ENCODE measurements around the gene TBC1D19.
"Not testable (repeated sequence)": the region's sequence is repeated elsewhere in the genome, so short reads cannot be mapped to it uniquely, and the experiment has no call there.

TBC1D19 gene

GRCh38 chr4:26690506-26690905 is 106.6 kb downstream of the TBC1D19 start:
- no peak for DNase-seq

DNA sequence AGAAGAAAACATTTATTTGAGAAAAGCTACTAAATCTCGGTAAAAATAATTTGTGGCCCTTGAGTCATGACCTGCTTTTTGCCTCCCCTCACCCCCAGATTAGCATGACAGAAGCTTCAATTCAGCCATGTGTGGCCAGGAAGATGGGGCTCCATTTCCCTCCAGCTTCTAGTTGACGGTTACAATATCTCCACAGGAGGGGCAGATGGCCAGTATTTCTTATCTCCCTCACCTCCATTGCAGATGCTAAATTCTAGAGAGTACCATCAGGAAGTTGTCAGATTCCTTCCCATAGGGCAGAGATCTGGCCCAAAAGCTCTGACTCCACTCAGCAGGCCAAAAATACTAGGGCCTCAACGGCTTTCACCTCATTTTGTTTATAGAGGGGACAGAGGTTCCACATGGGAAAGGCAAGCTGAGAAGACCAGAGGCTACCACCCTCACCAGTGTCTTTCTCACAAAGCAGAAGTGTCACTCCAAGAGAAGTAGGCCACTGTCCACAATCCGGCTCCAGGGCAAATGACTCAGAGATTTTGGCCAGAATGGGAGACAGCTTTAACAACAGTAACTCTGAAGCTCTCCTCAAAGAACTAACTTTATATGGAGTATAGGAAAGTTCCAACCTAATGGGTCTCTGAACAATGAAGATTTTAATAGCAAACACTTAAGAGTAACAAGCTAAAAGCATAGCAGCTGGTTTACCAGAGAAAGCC is 108.3 kb downstream of the TBC1D19 start:
- no peak for DNase-seq

- not testable (repeated sequence) for DNase-seq
Observed at GRCh38 chr4:26694131-26694530, 110.2 kb downstream of the TBC1D19 start.

DNA sequence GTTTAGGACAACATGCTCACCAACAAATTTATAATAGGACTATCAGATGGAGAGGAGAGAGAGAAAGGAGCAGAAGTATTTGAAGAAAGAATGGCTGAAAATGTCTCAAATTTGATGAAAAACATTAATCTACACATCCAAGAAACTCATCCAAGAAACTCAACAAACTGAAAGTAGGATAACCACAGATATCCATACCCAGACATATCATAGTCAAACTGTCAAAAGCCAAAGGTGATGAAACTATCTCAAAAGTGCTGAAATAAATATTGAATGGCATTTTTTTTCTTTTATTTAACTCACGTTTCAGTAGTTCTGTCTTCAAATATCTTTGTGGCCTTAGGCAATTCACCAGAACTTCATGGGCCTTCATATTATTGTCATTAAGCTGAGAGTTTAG is 116.2 kb downstream of the TBC1D19 start:
- no peak for DNase-seq

GRCh38 chr4:26701095-26701494 is 117.2 kb downstream of the TBC1D19 start:
- DNase-seq: no peak

DNA sequence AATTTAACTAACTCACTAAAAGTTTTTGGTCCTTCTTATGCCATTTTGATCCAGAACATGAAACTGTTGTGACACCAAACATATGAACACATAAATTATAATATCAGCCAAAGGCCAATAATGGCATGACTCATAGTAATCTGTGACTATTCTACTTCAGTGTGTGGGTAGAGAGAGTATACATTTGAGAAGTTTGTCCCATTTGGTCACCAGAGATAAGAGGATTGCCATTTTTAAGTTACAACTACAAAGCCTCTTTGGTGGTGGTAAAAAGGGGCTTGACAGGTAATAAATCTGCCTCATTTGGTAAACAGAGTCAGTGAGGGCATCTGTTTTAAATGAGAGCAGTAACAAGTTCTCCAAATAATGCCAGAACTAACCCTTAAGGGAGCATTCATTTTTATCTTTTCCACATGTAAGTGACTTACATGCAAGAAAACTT is 117.9 kb downstream of the TBC1D19 start:
- DNase-seq: no peak

DNA sequence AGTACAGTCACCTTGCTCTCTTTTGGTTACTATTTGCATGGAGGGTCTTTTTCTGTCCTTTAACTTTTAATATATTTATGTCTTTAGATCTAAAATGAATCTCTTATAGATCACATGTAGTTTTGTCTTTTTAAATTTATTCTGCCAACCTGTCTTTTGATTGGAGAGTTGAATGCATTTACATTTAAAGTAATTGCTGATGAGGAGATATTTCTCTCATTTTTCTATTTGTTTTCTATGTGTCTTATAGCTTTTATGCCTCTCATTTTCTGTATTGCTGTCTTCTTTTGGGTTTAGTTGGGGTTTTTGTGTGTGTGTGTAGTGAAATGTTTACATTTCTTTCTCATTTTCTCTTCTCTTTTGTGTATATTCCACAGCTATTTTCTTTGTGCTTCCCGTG is 123.5 kb downstream of the TBC1D19 start:
- no peak for DNase-seq

- no peak for DNase-seq
Observed at GRCh38 chr4:26709246-26709645, 125.4 kb downstream of the TBC1D19 start.

GRCh38 chr4:26713563-26714151 is 129.8 kb downstream of the TBC1D19 start:
- DNase-seq: no peak

DNA sequence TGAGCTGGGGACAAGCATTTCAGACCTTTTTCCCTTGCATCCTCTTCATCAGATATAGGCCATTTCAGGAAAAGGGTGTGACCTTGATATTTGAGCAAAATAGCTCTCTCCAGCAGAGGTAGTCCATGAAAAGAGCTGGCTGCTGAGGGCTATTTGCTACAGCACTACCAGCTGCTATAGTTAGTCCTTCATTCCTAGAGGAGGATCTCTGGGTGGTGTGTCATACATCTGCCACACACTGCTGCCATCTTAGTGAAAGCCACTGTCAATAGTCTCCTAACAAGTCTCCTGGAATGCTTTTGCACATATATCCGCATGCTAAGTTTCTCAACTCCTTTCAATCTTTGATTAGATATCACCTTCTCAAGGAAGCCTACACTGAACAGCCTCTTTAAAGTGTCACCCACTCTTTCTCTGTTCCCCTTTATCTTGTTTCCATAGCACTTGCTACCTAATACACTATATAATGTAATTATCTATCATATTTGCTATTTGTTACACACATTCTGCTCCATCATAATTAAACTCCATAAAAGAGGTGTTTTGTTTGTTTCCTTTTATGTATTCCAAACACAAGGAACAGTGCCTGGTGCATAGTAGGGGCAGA is 131.9 kb downstream of the TBC1D19 start:
- no peak for DNase-seq

- DNase-seq: no peak
Observed at GRCh38 chr4:26717332-26717731, 133.4 kb downstream of the TBC1D19 start.

GRCh38 chr4:26719954-26720552 is 136.2 kb downstream of the TBC1D19 start:
- DNase-seq: no peak

DNA sequence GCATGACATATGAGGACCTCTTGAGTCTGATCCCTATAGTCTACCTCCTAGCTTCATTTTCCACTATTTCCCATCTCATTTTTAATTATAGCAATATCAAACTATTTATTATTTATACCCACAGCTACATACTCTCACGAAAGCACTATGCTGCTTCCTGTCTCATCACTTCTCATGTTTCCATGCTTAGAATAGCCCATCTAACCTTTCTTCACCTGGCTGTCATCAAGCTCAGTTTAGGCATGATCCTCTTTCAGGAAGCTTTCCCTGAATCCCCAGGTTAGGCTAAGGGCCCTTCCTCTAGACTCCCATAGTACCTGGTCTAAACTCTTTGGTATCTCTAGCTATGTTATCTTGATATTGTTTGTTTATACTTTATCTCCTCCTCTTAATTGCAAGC is 137.8 kb downstream of the TBC1D19 start:
- no peak for DNase-seq

- DNase-seq: peak in 1 of 5 donors; percentile 4
Observed at GRCh38 chr4:26723216-26723615, 139.3 kb downstream of the TBC1D19 start.

- DNase-seq: no peak
Observed at GRCh38 chr4:26724534-26724933, 140.7 kb downstream of the TBC1D19 start.

DNA sequence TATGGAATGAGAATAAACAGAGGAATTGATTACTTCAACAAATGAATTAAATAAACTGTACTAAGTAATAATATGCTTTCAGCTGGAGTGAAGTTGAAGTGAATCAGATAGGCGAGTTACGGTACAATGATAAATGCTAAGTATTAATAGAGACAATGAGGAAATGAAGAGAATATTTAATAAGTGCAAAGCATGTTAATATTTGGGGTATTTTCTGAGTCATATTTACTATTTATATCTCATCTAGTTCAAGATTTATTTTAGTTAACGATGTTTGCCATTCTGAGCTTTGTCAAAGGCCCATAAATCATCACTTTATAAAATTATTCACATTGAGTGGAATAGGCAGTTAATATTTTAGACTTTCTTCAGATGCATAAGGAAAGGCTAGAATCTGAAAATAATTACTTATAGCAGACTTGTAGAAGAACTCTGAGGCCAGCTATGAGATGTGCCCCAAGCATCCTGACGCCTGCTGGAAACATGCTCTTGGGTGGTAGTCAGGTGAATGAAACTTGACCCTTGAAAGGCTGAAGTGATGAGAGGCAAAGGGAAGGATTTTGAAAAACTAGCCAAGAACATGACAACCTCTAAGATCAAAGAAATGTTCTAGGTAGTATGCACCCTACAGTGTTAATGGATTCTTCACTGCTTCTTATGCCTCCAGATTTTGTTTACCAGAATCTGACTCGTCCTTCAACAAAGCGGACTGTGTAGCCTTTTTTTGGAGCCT is 142.9 kb downstream of the TBC1D19 start:
- DNase-seq: no peak

GRCh38 chr4:26727844-26728243 is 144.0 kb downstream of the TBC1D19 start:
- no peak for DNase-seq

GRCh38 chr4:26729027-26729426 is 145.1 kb downstream of the TBC1D19 start:
- no peak for DNase-seq

GRCh38 chr4:26729547-26729946 is 145.7 kb downstream of the TBC1D19 start:
- no peak for DNase-seq

- DNase-seq: peak in 1 of 5 donors; percentile 58
Observed at GRCh38 chr4:26731351-26732035, 147.6 kb downstream of the TBC1D19 start.

- DNase-seq: no peak
Observed at GRCh38 chr4:26732356-26732755, 148.5 kb downstream of the TBC1D19 start.

- no peak for DNase-seq
Observed at GRCh38 chr4:26736621-26737020, 152.7 kb downstream of the TBC1D19 start.
